Vagina (tissue), 2 donors: ENCODE data around the gene RHOT1.

Experiments
- CTCF ChIP-seq, 3 experiments: fragments of 450-650 bp in 2 of 3; fragments of 200-600 bp in 1 of 3; sonication (generic) in 1 of 3; IDR thresholded peaks; one replicate each; pipeline ENCODE4 v1.5.1; 2017 to 2019; ENCODE audit warnings: antibody characterized with exemption in 3 of 3, mild to moderate bottlenecking in 2 of 3, moderate library complexity in 2 of 3
- POLR2A ChIP-seq, 2 donors: fragments of 450-650 bp; IDR thresholded peaks; one replicate each; pipeline ENCODE4 v1.6.1; 2017; ENCODE audit warnings: antibody characterized with exemption in 2 of 2, mild to moderate bottlenecking in 2 of 2, moderate library complexity in 2 of 2
- POLR2AphosphoS5 ChIP-seq, 2 donors: sonication (generic); formaldehyde crosslinking; IDR thresholded peaks; one replicate each; pipeline ENCODE4 v1.9.0; 2017; ENCODE audit warnings: antibody characterized with exemption in 2 of 2, mild to moderate bottlenecking in 2 of 2, low read depth in 1 of 2; ENCODE audit not compliant: insufficient read depth in 1 of 2

GRCh38 chr17:32241640-32242039 is 99.3 kb downstream of the RHOT1 start:
- TF ChIP-seq CTCF (IDR thresholded peaks at IDR 0.05) (no peak), POLR2A (IDR thresholded peaks at IDR 0.05) (no peak), POLR2AphosphoS5 (IDR thresholded peaks at IDR 0.05; ENCODE audit: insufficient read depth in 1 of 2, low read depth in 1 of 2) (no peak)
